Osteocyte (in vitro differentiated cells): Measurements from ENCODE around the gene LOXHD1. TPM values are rescaled to one million over a fixed set of nuclear protein-coding genes. Genes with fewer than 3 reads are reported as not detected.

ENCODE experiments used
- DNase-seq: peaks from one replicate; pipeline ENCODE4 v3.0.0; 2021; ENCODE audit warnings: mixed read lengths; ENCODE audit not compliant: unreplicated experiment; ENCODE audit errors: extremely low spot score
- H3K27ac Mint-ChIP-seq: one replicate; pipeline ENCODE4 v1.8.0; 2021; ENCODE audit warnings: mild to moderate bottlenecking, mixed read lengths; ENCODE audit not compliant: unreplicated experiment
- H3K27me3 Mint-ChIP-seq: one replicate; pipeline ENCODE4 v1.8.0; 2021; ENCODE audit warnings: mixed read lengths; ENCODE audit not compliant: unreplicated experiment
- H3K36me3 Mint-ChIP-seq: one replicate; pipeline ENCODE4 v1.8.0; 2021; ENCODE audit warnings: mixed read lengths; ENCODE audit not compliant: unreplicated experiment
- H3K4me1 Mint-ChIP-seq: one replicate; pipeline ENCODE4 v1.8.0; 2021; ENCODE audit warnings: mixed read lengths; ENCODE audit not compliant: unreplicated experiment
- H3K4me3 Mint-ChIP-seq: one replicate; pipeline ENCODE4 v1.8.0; 2021; ENCODE audit warnings: mild to moderate bottlenecking, moderate library complexity, mixed read lengths; ENCODE audit not compliant: unreplicated experiment
- H3K9me3 Mint-ChIP-seq: one replicate; pipeline ENCODE4 v1.8.0; 2021; ENCODE audit warnings: mixed read lengths; ENCODE audit not compliant: unreplicated experiment
- CTCF ChIP-seq: fragments of 200-600 bp; sonication (generic); IDR thresholded peaks from 2 replicates; pipeline ENCODE4 v1.5.0; 2021; ENCODE audit warnings: antibody characterized with exemption, mild to moderate bottlenecking, moderate library complexity
- total RNA-seq: library from RNA; stranded (reverse); gene quantifications from 2 replicates; pipeline ENCODE4 v1.2.1, GENCODE V29; 2021

Gene LOXHD1
- total RNA-seq, 1 donor from 2014 or later = not detected

GRCh38 chr18:46488471-46489213 is 168.4 kb downstream of the LOXHD1 start:
- Mint-ChIP-seq H3K4me1 (no peaks in the 10 kb centered on the region), H3K27ac (no peak overlapping the region), H3K27me3 (peaks cover 29% of the 10 kb centered on the region), H3K4me3 (no peak overlapping the region), H3K9me3 (no peaks in the 10 kb centered on the region), H3K36me3 (no peaks in the 10 kb centered on the region)
- peak; percentile 78 for DNase-seq
- TF ChIP-seq CTCF = no peak

- Mint-ChIP-seq H3K4me1 (no peaks in the 10 kb centered on the region), H3K27ac (no peak overlapping the region), H3K27me3 (peaks cover 23% of the 10 kb centered on the region), H3K36me3 (no peaks in the 10 kb centered on the region), H3K9me3 (no peaks in the 10 kb centered on the region), H3K4me3 (no peak overlapping the region)
- no peak for TF ChIP-seq CTCF
- no peak for DNase-seq
Observed at GRCh38 chr18:46485675-46486194, 171.3 kb downstream of the LOXHD1 start.

- DNase-seq = no peak
- no peaks in the 10 kb centered on the region for H3K9me3 Mint-ChIP-seq
- H3K36me3 Mint-ChIP-seq = no peaks in the 10 kb centered on the region
- H3K4me1 Mint-ChIP-seq = peaks cover 4% of the 10 kb centered on the region
- no peak overlapping the region for H3K27ac Mint-ChIP-seq
- TF ChIP-seq CTCF = no peak
- H3K4me3 Mint-ChIP-seq = no peak overlapping the region
- peaks cover 25% of the 10 kb centered on the region for H3K27me3 Mint-ChIP-seq
Observed at GRCh38 chr18:46484971-46485370, 172.0 kb downstream of the LOXHD1 start.

- H3K36me3 Mint-ChIP-seq = no peaks in the 10 kb centered on the region
- H3K27ac Mint-ChIP-seq = no peak overlapping the region
- DNase-seq = no peak
- H3K4me3 Mint-ChIP-seq = no peak overlapping the region
- H3K9me3 Mint-ChIP-seq = no peaks in the 10 kb centered on the region
- H3K4me1 Mint-ChIP-seq = peaks cover 4% of the 10 kb centered on the region
- no peak for TF ChIP-seq CTCF
- H3K27me3 Mint-ChIP-seq = peaks cover 26% of the 10 kb centered on the region
Observed at GRCh38 chr18:46482831-46483230, 174.2 kb downstream of the LOXHD1 start.

GRCh38 chr18:46481847-46482245 is 175.2 kb downstream of the LOXHD1 start:
- Mint-ChIP-seq H3K27ac (no peak overlapping the region), H3K27me3 (peaks cover 31% of the 10 kb centered on the region), H3K9me3 (no peaks in the 10 kb centered on the region), H3K4me1 (peaks cover 4% of the 10 kb centered on the region), H3K4me3 (no peak overlapping the region), H3K36me3 (no peaks in the 10 kb centered on the region)
- no peak for DNase-seq
- TF ChIP-seq CTCF = no peak
